ENCODE data around the gene BCL2L13.
A peak's percentile ranks its signal among the peaks of the same experiment; 100 is the strongest.

BCL2L13 gene

DNA sequence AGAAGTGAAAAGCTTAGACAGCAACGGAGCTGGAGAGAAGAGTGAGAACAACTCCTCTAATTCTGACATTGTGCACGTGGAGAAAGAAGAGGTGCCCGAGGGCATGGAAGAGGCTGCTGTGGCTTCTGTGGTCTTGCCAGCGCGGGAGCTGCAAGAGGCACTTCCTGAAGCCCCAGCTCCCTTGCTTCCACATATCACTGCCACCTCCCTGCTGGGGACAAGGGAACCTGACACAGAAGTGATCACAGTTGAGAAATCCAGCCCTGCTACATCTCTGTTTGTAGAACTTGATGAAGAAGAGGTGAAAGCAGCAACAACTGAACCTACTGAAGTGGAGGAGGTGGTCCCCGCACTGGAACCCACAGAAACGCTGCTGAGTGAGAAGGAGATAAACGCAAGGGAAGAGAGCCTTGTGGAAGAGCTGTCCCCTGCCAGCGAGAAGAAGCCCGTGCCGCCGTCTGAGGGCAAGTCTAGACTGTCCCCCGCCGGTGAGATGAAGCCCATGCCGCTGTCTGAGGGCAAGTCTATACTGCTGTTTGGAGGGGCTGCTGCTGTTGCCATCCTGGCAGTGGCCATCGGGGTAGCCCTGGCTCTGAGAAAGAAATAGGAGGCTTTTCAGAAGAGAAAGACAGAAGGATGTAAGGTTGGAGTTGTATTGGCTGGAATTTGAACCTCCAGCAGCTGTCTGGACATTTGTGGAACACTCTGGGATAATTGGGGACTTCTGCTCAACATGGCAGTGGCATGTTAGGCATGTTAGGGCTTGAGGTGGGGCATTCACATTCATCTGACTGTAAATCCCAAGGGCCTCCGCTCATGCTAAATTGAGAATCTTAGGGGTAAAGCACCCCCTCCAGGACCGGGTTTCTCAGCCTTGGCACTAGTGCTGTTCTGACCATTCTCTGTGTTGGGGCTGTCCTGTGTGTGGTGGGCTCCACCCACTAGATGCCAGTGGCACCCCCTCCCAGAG is 88.7 kb downstream of the BCL2L13 start:
- DNase-seq (ENCODE audit: low read depth in 3 of 3): no peak

DNA sequence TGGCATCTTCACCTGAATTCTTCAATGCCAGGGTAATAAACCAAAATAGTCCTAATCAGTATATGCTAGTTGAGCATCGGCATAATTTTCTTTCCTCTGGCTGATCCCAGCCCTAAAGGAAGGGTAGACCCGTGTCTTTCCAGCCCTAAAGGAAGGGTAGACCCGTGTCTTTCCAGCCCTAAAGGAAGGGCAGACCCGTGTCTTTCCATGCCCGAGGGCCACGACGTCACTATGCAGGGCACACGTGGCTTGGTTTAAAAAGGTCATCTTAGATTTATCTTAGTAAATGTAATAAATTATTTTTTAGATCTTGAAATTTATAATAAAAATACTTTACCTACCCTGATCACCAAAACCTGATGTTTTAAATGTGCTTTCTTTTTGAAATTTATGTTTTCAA is 90.2 kb downstream of the BCL2L13 start:
- no peak for DNase-seq (ENCODE audit: low read depth in 3 of 3)

DNA sequence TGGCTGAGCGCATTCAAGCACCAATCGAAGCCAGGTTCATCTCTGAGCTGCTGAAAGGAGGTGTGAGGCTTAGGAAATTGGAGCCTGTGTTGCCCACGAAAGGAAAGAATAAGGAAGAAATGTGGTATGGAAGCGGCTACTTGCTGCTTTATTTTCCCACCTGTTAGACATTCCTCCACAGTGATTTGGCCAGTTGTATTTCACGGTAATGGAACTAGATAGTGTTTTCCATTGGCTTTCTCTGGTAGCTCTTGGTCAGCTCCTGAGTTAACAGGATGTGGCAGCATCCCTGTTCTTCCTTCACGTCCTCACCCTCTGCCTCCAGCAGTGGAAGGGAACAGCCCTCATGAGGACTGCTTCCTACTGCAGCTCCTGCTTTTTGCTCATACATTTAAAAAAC is 91.0 kb downstream of the BCL2L13 start:
- DNase-seq (ENCODE audit: low read depth in 3 of 3): no peak

DNA sequence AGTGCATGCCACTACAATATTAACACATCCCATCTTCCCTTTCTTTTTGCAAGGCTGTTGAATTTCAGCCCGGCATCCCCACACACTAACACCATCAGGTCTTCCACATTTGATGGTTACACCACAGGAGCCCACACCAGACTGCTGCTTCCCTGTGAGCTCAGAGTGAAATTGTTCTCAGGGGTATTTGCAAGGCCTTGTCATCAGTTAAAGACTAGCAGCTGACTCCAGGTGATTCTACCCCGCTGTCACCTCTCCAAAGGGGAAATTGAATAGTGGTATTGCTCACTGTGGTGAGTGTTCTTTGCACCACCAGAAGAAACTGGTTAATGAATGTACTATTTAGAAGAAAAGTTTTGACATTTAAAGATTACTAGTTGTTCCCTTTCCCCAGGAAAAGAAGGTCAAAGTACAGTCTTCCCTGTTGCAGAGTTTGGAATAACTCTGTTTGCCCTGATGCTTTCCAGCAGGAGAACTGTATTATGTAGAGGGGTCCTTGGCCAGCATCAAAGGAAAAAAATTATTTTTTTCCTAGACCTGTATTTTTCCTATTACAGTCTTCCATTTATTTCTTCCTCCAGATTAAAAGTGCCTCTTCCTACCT is 93.8 kb downstream of the BCL2L13 start:
- DNase-seq (ENCODE audit: low read depth in 3 of 3): no peak

DNA sequence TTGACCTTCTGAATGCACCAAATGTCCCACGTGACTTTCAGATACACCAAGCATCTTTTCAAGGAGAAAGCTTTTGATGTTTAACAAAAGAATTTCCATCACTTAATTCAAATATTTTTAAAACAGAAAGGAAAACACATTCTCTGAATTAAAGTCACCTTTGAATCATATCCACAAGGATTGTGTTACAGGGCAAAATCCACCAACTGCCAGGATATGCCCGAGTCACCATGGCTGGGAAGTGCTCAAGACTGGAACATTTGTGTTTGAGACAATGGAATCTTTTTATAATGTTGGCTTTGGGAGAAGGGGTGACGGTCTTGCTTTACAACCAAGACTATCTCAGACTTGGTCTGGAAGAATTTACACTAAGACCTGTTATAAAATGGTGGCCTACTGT is 94.9 kb downstream of the BCL2L13 start:
- DNase-seq (ENCODE audit: low read depth in 3 of 3): no peak

DNA sequence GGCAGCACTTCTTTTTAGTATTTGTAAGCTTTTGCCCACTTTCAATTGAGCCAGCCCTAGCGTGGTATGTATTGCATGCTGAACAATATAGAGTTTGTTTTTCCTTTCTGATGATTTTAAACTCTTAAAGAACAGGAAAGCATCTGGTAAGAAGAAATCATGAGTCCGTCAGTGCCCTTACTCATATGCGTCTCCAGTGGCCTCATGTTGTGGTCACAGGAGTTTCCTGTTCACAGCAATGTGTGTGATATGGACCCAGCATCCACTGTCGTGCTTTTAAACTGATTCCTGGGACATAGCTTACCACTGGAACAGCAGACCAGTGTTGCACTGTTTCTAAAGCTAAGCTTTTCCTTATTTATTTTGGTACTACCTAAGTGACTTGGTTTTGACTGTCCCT is 95.6 kb downstream of the BCL2L13 start:
- no peak for DNase-seq (ENCODE audit: low read depth in 3 of 3)

DNA sequence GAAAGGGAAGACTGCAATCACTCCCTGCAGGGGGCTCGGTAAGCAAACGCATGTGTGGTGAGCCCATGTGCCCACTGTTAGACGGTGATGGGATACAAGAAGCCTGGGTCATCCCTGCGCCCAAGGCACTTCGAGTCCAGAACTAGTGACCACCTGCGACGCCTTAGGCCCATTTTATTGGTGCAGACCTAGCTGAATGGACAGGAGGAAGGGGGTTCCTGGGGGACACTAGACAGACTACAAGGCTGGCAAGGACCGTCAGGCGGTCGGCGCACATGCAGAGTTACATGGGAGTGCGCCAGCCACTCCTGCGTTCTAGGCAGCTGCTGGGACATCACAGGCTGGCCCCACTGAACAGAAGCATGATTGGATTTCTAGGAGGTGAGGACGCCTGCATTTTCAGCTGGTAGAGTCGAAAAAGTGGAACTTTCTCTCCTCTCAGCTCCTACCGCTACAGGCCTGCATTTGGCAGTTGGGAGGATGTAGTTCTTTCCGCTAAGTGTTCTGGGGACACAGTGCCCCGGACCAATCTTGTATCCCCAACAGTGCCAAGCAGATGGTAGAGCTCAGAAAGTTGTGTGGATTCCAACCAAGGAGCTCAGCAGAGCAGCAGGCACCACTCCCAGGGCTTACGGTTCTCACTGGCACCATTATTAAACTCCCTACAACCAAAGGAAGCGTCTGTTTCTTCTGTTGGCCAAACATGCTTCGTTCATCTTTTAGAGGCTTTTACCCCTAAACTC is 100.0 kb downstream of the BCL2L13 start:
- DNase-seq (ENCODE audit: low read depth in 3 of 3): no peak

DNA sequence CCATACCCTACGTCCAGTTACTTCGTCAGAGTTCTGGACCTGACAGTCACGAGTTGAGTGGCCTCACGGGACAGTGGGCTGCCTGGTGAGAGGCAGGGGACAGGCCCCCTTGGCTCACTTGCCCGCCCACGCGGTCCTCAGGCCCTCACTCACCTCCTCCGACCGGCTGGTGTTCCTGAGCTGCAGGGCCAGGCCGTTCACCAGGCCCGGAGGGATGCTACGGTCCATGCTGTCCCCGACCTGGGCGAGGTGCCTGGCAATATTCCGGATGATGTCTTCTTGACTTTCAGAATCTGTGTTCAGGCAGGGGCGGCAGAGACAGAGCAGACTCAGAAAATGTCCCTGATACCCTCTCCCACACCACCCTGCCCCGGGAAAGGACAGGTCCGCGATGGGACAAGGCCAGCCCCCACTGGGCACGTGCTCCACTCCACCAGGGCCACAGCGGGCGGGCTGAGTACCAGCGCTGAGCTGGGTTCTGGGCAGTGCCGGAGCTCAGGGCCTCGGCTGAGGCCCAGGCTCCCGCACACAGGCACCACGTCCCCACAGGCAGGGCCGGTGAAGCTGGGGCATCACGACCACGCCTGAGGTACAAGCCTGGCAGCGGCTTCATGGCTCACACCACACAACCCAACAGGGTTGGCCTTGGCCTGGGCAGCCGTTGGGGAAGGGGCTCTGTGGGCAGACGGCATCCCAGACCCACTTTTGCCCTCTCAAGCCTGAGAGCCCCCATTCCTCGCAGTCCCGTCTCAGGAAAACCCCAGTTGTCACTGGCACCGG is 100.8 kb downstream of the BCL2L13 start:
- no peak for DNase-seq (ENCODE audit: low read depth in 3 of 3)

DNA sequence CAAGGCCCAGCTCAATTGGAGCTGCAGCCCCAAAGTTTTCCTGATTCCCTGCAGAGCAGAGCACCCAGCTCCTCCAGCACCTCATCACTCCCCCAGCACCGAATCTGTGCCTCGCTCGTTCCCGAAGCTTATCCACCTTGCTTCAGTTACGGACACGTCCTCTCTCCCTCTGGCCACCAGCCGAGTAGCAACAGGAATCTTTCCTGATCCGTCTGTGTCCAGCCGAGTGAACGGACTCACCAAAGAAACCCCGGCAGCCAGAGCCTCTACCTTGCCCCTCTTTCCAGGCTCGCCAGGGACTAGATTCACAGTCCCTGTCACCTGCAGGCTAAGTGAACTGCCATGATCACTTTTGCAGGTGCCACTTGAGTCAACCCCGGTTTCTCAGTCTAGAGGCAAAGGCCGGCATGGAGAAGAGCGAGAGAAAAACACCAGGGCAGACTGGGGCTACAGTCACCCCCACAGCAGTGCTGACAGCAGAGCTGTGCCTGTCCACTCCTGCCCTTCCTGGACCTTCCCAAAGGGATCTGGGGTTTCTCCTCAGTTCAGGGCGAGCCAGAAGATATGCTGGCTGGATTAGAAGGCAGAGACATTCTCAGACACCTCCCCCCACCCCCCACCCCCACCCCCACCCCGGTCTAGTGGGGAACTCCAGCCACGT is 103.4 kb downstream of the BCL2L13 start:
- DNase-seq (ENCODE audit: low read depth in 3 of 3): no peak

DNA sequence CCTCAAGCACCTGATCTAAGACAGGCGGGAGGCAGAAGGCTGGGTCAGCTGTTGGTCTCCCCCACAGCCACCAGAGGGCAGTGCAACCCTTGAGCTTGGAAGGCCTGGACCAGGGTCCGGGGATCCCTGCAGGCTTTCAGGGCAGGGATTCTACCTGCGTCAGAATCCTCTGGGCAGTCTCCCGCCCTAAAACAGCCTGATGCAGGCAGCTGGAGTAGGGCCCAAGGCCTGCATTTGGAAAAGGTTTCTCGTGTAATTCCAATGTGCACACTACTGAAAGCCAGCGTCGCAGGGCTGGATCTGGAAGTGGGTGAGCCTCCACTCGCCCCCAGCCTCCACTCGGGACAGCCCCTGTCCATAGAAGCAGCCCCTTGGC is 104.0 kb downstream of the BCL2L13 start:
- DNase-seq (ENCODE audit: low read depth in 3 of 3): peak; percentile 40 to 56 (median 44)

DNA sequence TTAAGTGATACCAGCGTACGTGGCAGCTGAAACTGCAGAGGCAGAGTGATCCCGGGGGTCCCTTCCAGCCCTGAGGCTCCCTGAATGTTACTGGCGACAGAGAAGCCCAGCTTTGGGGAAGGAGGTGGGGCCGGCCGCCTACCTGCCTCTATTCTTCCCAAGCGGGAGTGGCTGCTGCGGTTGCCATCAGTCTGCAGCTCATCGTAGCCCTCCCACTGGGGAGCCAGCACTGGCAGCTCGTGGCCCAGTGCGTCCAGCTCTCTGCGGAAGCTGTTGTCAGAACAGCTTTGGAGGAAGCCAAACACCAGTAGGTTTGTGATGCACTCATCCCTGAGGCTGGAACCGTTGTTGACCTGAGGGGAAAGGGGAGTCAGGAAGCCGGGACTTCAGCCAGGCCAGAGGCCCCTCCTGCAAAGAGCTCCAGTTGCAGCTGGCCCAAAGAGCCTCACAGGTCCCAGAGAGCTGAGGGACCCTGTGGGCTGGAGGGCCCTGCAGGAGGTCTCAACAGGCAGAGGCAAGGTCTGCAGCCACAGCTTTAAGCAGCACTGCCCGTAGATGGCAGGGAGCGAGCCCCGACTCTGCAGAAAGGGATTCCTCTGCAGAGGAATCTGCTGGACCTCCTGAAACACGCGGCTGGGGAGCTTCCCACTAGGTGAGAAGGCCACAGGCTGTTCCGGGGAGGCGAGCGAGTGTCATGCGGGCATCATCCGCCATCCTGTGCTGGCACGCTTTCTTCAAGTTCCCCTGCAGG is 105.3 kb downstream of the BCL2L13 start:
- DNase-seq (ENCODE audit: low read depth in 3 of 3): no peak

DNA sequence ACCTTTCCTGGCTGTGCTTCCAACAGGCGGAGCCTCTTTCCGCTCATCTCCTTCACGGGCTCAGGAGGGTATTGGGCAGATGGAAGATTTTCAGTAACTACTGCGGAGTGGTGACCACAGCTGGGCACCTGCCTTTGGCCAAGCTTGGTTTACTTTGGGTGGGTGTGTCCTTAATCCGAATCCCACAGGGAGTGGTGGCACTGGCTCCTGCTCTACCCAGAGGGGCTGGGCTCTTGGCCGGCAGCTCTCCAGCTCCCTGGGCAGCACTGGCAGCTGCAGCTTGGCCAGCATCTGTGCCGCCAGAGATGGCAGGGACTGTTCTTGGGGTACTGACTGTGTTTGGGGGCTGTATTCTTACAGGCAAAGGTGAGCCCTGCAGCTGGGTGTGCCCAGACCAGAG is 105.9 kb downstream of the BCL2L13 start:
- DNase-seq (ENCODE audit: low read depth in 3 of 3): no peak

DNA sequence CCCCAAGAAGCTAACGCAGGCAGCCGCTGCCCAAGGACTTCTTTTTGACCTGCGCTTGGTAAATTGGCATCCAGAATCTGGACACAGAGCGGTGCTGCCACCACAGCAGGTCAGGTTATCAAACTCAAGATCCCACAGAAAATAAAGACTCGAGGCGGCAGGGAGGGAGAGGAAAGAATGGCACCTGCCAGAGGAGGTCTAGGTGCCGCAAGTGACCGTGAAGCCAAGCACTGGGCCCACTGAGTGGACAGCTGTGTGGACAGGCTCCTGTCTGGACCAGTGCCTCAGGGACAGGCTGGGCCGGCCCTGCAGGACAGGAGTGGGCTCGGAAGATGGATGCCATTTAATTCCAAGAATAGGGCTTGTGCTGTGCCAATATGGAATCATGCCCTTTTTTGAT is 108.4 kb downstream of the BCL2L13 start:
- no peak for DNase-seq (ENCODE audit: low read depth in 3 of 3)

DNA sequence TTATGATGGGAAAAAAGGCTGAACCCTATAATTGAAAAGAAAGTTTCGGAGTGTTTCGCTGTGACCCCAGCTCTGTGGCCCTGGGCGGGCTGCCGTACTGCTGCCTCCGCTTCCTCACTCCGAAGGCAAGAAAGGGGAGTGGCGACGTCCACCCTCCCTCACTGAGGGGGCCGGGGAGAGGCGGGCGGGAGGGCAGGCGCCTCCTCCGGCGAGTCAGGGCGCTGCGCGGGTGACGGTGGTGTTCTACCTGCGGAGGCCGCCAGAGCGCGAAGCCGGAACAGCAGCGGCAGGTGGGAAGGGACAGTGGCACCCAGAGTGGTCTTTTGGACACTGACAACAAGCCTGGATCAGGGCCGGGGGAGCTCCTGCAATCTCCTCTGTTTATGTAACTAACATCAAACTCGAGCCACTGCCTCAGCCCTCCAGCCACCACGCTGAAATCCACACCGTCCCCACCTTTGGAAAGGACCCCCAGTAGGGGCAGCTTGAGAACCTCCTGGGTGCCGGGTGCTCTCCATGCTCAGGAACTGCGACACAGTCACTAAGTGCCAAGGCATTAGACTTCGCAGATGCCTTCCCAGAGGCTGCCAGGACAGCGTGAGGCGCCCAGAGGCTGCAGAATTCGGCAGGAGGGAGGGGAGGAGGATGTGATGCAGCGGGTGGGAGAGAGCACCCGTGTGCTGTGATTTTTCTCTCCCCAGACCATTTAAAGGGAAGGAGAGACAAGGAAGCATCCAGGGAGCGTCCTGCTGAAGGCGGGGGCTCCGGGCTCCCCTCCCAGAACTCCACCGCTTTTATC is 110.2 kb downstream of the BCL2L13 start:
- DNase-seq (ENCODE audit: low read depth in 3 of 3): no peak

DNA sequence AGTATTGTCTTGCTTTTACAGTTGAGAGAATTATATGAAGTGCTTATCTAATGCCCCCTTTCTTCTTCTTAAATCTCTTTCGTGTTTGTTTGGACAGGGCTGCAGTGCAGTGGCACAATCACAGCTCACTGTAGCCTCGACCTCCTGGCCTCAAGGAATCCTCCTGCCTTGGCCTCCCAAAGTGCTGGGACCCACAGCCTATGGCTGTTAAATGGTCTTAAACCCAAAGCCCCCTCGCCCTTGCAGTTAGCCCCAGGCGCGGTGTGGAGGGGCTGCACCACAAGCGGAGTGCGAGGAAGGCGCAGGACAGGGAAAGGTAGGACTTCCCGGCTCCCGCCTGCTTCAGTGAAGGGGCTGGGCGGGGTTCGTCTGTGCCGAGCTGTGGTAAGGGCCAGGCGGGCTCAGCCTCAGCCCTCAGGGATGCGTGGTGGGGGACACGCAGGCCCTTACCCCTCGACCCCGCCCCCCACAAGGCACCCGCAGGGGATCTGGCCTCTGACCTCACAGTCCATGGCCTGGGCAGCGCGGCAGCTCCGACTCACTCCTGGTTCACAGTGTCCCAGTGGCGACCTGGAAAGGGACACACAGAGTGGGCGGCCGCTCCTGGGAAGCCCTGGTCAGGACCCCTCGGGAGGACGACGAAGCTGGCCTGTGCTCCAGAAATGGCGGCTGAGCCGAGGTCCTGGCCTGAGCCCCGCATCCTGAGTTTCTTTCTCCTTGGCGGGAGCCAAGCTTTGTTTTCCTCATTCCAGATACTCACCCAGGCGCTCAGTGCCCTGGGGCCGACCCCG is 111.2 kb downstream of the BCL2L13 start:
- DNase-seq (ENCODE audit: low read depth in 3 of 3): no peak

DNA sequence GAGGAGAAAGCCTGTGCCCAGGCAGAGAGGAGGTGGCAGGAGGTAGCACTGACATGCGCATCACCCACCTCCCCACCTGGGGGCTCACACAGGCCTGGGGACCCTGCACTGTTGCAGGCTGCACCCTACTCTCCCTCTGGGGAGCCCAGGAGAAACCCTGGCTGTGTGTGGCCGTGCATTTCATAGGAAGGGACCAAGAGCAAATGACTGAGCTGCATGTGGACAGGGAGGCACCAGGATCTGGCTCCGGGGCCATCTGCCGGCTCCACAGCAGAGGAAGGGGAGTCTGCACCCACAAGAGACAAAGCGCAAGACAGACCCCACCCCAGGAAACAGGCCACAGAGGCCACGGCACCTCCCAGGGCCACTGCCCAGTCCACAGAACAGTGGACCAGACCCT is 113.0 kb downstream of the BCL2L13 start:
- DNase-seq (ENCODE audit: low read depth in 3 of 3): no peak

DNA sequence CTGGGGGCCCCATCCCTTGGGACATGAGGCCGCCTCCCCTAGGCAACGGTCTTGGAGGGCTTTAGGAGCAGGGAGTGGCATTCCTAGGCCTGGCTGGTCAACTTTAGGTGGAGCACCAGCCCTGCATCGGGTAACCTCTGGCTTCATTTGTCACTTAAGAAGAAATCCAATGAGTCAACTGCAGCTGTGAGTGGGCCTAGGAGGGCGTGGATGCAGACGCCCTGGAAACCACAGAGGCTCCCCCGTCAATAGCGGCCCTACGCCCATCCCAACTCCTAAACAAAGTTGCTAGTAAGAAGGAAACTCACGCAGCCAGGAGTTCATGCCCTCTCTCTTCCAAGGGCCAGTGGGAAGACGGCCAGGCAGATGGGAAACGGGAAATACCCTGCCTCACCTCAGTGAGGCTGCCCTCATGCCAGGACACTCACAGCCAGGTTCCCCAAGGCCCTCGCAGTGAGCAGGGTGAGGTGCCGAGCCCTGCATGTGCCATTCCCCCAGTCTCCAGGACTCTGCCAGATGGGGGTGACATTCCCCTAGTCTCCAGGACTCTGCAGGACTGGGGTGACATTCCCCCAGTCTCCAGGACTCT is 114.9 kb downstream of the BCL2L13 start:
- no peak for DNase-seq (ENCODE audit: low read depth in 3 of 3)

DNA sequence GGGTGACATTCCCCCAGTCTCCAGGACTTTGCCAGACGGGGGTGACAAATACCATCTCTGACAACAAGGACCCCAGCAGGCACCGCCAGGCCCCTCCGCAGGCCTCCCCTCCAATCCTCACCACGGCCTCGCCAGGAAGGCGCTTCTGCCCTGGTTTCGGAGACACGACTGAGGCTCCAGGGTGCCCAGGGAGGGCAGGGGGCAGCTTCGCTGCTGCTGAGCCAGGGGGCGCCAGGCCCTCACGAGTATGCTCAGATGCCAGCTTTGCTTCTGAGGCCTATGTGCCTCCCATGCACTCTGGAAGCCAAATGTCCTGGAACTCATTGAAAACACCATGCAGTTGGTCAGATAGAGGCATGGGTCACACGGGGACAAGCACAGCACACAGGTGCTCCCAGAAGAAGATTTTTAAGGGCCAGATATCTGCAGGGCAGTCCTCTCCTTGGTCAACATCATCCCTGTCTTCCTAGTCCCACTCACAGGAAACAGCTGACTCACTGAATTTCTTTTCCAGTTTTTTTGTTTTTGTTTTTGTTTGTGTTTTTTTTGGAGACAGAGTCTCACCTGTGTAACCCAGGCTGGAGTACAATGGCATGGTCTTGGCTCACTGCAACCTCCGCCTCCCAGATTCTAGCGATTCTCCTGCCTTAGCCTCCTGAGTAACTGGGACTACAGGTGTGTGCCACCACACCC is 115.8 kb downstream of the BCL2L13 start:
- no peak for DNase-seq (ENCODE audit: low read depth in 3 of 3)

Data from stimulated activated CD4-positive, alpha-beta T cell treated with anti-CD3 and anti-CD28 coated beads, TNF-alpha, amount 100 ng/mL, for 4 hours (primary cell).